T-helper 1 cell treated with Interleukin-12 subunit alpha and Interleukin-12 subunit beta and Interleukin-4 antibody, amounts not matched to agents 30 μg/mL and 1 μg/mL, for 36 hours (primary cell): Measurements from ENCODE around the gene SIT1.

Source experiments
- H3K27ac Mint-ChIP-seq: one replicate; pipeline ENCODE4 v1.8.0; 2021; ENCODE audit warnings: mild to moderate bottlenecking, mixed read lengths
- H3K27me3 Mint-ChIP-seq: one replicate; pipeline ENCODE4 v1.8.0; 2021; ENCODE audit warnings: low read depth, mixed read lengths
- H3K36me3 Mint-ChIP-seq: one replicate; pipeline ENCODE4 v1.8.0; 2021; ENCODE audit warnings: low read depth, mixed read lengths
- H3K4me1 Mint-ChIP-seq: one replicate; pipeline ENCODE4 v1.8.0; 2021; ENCODE audit warnings: low read depth, mixed read lengths
- H3K4me3 Mint-ChIP-seq: one replicate; pipeline ENCODE4 v1.8.0; 2021; ENCODE audit warnings: mild to moderate bottlenecking, moderate library complexity, mixed read lengths
- H3K9me3 Mint-ChIP-seq: one replicate; pipeline ENCODE4 v1.8.0; 2021; ENCODE audit warnings: mixed read lengths

The SIT1 gene, protein sequence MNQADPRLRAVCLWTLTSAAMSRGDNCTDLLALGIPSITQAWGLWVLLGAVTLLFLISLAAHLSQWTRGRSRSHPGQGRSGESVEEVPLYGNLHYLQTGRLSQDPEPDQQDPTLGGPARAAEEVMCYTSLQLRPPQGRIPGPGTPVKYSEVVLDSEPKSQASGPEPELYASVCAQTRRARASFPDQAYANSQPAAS

DNA sequence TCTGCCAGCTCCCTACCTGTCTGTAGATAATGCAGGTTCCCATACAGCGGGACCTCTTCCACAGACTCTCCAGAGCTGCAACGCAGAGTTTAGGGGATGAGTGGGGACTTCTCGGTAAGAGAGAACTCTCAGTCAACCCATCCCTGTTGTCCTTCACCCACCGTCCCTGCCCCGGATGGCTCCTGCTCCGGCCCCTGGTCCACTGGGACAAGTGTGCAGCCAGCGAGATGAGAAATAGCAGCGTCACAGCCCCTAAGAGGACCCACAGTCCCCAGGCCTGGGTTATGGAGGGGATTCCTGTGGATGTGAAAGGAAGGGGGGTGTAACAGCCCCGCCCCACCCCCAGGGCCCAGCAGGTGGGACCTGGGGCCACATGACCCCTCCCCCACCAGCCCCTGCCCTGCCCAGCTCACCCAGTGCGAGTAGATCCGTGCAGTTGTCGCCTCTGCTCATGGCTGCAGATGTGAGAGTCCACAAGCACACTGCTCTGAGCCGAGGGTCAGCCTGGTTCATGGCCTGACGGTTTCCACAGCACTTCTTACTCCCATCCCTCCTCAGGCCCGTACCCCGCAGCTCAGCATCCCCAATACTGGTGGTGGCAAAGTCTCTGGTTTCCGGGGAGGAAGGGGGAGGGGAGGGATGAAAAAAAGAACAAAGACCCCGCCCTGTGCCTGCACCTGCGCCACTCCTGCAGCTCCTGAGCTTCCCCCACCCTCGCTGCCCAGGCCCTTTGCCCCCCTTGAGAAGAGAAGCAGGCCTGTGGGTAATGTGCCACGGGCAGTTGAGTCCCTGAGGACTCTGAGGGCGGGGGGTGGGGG, at the start of gene SIT1:
TSS of gene SIT1 (minus strand) at position 591 of the 818 bp plus-strand sequence. CDS start at position 513, 78 bp downstream.
- H3K27me3 Mint-ChIP-seq = no peaks in the 10 kb centered on the region
- no peaks in the 10 kb centered on the region for H3K9me3 Mint-ChIP-seq
- peak within 1 kb of the TSS; percentile 99 for H3K27ac Mint-ChIP-seq
- peaks cover 24% of the 10 kb centered on the region for H3K36me3 Mint-ChIP-seq
- H3K4me1 Mint-ChIP-seq = peaks cover 45% of the 10 kb centered on the region
- peak within 1 kb of the TSS; percentile 99 for H3K4me3 Mint-ChIP-seq

DNA sequence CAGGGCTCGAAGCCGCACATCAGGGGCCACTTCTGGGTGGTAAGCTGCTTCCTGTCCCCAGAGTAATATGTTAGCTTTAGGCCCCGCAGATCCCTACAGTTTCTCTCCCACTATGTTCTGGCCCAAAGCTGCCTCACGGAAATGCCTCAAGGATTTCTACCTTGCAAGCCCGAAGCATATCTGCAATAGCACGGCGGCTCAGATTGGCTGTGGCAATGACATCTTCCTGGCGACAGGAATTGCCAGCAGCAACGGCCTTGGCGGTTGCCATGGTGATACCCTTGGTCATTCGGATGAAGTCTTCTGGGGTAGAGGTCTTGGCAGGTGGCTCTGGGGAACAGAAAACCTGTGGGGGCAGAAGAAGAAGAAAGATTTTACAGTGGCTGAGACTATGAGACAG, 49.3 kb upstream of the SIT1 start:
- H3K4me3 Mint-ChIP-seq = no peak overlapping the region
- H3K27me3 Mint-ChIP-seq = no peaks in the 10 kb centered on the region
- peaks cover 39% of the 10 kb centered on the region for H3K36me3 Mint-ChIP-seq
- no peaks in the 10 kb centered on the region for H3K9me3 Mint-ChIP-seq
- H3K4me1 Mint-ChIP-seq = peaks cover 2% of the 10 kb centered on the region
- no peak overlapping the region for H3K27ac Mint-ChIP-seq

DNA sequence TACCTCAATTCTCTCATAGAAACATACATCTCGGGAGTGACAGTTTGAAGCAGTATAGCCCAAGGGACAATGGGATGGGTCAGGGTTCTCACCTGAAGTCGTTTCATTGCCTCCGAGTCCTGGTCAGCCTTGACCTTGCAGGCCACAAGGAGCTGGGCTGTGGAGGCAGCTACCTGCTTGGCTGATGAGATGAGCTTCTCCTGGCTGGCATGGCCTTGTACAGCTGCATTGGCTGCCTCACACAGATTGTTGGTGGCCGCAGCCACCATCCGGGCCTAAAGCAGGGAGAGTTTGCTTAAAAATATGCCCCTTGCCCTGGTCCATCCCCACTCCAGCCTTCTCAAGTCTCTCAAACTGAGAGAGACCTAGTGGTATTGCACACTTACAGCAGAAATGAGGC, 47.5 kb upstream of the SIT1 start:
- no peaks in the 10 kb centered on the region for H3K9me3 Mint-ChIP-seq
- peaks cover 31% of the 10 kb centered on the region for H3K36me3 Mint-ChIP-seq
- no peak overlapping the region for H3K27ac Mint-ChIP-seq
- no peaks in the 10 kb centered on the region for H3K27me3 Mint-ChIP-seq
- H3K4me1 Mint-ChIP-seq = peaks cover 2% of the 10 kb centered on the region
- no peak overlapping the region for H3K4me3 Mint-ChIP-seq

DNA sequence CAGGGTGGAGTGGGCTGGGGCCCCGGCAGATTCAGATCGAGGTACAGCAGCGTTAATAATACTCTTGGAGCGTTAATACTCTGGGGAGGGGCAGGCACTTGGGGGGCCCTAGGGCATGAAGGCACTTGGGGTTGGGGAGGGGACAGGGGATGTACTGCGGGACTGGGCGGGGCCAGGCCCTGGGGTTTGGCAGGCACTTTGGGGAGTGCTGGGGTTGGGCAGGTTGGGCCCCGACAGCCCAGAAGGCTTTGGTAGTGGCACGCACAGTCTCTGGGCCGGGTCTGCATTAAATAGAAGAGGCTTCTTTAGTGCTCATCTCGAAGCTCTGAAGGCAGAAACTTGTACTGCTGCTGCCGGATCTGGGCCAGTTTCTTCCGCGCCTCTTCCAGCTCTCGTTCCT, 46.8 kb upstream of the SIT1 start:
- H3K4me3 Mint-ChIP-seq = no peak overlapping the region
- H3K27ac Mint-ChIP-seq = no peak overlapping the region
- peaks cover 24% of the 10 kb centered on the region for H3K36me3 Mint-ChIP-seq
- H3K4me1 Mint-ChIP-seq = peaks cover 2% of the 10 kb centered on the region
- H3K9me3 Mint-ChIP-seq = no peaks in the 10 kb centered on the region
- no peaks in the 10 kb centered on the region for H3K27me3 Mint-ChIP-seq

DNA sequence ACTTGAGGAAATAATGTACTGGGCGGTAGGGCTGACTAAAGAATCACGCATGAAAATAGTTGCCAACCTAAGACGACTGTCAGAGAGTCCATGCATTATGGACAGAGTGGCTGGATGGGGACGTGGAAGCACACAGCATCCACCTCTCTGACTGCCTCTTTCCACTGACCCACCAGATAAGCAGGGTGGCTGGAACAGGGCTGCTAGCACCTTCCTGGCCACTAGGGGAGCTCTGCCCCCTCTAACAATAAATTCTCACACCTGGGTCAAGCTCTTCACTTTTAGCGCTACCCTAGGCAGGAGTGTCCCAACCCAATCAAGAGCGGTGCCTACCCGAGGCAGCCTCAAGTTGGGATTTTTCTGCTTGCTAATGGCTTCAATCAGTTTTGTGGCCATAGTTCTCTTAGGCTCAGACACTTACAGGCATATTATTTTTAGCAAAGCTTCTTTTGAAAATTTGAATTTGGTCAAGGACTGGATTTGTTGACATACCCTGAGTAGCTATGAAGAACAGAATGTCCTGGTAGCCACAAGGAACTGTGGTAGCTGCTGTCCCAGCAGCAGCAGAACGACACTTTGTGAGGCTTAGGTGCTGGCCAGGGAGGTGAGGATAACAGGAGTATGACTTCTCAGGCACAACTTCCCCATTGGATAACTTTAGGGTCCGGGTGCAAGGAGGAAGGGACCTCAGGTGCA, 45.9 kb upstream of the SIT1 start:
- Mint-ChIP-seq H3K36me3 (peaks cover 24% of the 10 kb centered on the region), H3K4me3 (no peak overlapping the region), H3K9me3 (no peaks in the 10 kb centered on the region), H3K27ac (no peak overlapping the region), H3K4me1 (peaks cover 2% of the 10 kb centered on the region), H3K27me3 (no peaks in the 10 kb centered on the region)

DNA sequence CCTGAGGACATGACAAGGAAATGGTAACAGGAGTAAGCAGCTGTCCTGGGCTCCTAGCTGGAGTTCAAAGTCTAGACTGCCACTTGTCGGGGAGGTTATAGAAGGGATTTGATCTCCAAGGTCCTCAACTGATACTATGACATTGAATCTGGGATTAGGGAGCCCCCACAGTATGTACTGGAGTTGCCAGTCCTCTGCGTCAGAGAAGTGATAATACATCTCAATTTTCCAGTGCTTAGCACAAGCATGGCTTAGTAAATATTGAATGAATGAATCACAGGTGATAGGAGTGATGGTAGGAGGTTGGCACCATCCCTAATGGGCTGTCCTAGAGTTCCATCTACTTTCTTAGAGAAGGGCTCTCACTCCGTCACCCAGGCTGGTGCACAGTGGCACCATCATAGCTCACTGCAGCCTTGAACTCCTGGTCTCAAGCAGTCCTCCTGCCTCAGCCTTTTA, 45.2 kb upstream of the SIT1 start:
- no peak overlapping the region for H3K4me3 Mint-ChIP-seq
- H3K27me3 Mint-ChIP-seq = no peaks in the 10 kb centered on the region
- no peak overlapping the region for H3K27ac Mint-ChIP-seq
- H3K36me3 Mint-ChIP-seq = peaks cover 24% of the 10 kb centered on the region
- no peaks in the 10 kb centered on the region for H3K9me3 Mint-ChIP-seq
- H3K4me1 Mint-ChIP-seq = peaks cover 7% of the 10 kb centered on the region

DNA sequence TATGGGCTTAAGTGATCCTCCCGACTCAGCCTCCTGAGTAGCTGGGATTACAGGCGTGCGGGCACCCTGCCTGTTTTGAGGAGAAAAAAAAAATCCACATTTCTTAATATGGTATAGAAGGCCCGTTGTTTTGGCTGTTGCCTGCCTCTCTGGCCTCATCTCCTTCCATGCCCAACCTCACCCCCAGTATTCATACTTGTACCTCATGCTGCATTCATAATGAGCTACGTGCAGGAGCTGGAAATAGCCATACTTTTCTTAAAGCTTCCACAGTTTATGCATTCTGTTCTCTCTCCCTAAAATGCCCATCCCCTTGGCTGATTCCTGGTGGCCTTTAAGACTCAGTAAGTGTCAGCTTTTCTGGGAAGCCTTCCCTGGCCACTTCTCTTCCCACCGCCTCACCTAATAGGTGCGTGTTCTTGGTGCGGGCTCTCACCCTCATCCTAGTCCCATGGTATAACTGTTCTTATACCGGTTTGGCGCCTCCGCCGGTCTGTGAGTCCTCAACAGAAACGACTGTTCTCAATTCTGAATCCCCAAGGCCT, 41.1 kb upstream of the SIT1 start:
- Mint-ChIP-seq H3K27ac (peak overlapping the region; percentile 12), H3K9me3 (no peaks in the 10 kb centered on the region), H3K27me3 (no peaks in the 10 kb centered on the region), H3K4me1 (peaks cover 18% of the 10 kb centered on the region), H3K36me3 (peaks cover 7% of the 10 kb centered on the region), H3K4me3 (peak overlapping the region; percentile 79)

DNA sequence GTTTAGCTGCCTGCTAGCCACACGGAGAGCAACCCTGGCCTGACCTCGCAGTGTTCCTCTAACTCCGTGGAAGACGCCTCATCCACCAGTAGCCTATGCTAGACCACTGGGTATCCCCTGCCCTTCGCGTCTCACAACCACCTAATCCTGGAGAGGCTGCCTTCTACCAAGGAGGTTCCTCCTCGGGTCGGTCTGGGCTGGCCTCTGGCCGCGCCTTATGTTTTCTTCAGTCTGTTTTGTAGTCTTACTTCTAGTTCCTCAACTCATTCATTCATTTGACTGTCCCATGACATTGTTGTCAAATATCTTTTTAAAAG, 40.6 kb upstream of the SIT1 start:
- Mint-ChIP-seq H3K27ac (no peak overlapping the region), H3K4me1 (peaks cover 16% of the 10 kb centered on the region), H3K4me3 (peak overlapping the region; percentile 79), H3K27me3 (no peaks in the 10 kb centered on the region), H3K36me3 (peaks cover 2% of the 10 kb centered on the region), H3K9me3 (no peaks in the 10 kb centered on the region)

DNA sequence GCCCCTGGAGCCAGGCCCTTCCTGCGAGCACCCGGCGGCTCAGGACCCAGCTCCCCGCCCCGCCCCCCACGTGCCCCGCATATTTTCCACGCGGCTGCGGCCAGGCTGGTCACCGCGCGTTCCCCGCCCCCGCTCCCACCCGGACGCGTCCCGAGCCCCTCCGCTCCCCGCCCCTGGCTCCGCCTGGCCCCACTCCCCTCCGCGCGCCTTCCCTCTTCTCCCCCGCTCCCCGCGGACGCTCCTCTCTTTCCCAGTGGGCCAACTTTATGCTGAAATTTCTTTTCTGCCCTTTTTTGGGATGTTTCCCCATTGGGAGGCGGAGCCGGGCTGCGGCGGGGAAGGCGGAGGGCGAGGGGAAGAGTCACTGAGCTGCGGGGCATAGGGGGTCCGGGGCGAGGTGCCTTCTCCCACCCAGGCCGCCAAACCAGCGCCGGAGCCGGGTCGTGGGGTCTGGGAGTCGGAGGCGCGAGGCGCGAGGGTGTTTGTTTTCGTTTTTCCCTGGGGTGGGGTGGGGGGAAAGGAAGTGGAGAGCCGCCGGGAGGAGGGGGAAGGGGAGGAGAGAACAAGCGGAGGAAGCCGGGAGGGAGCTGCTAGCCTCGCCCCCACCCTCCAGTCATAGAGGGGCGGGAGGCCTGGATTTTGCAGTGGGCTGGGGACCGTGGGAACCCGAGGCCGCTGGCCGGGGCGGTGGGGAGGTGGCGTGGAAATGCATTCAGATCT, 40.0 kb upstream of the SIT1 start:
- Mint-ChIP-seq H3K27ac (peak overlapping the region; percentile 41), H3K36me3 (no peaks in the 10 kb centered on the region), H3K27me3 (no peaks in the 10 kb centered on the region), H3K9me3 (no peaks in the 10 kb centered on the region), H3K4me3 (peak overlapping the region; percentile 79), H3K4me1 (peaks cover 16% of the 10 kb centered on the region)

DNA sequence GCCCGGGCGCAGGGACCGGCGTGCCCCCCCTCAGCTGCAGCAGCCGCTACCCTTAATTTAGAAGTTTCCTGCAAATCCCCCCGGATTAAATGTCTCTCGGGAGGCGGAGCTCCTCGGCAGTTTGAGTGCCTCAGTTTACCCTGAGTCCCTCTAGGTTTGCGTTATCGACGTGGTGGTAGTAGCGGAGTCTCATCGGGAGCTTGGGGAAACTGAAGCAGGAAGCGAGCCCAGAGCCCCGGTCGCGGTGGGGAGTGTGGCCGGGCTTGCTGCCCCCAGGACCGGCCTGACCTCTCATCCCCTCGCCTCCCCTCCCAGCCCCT, 39.5 kb upstream of the SIT1 start:
- Mint-ChIP-seq H3K36me3 (no peaks in the 10 kb centered on the region), H3K27me3 (no peaks in the 10 kb centered on the region), H3K9me3 (no peaks in the 10 kb centered on the region)

DNA sequence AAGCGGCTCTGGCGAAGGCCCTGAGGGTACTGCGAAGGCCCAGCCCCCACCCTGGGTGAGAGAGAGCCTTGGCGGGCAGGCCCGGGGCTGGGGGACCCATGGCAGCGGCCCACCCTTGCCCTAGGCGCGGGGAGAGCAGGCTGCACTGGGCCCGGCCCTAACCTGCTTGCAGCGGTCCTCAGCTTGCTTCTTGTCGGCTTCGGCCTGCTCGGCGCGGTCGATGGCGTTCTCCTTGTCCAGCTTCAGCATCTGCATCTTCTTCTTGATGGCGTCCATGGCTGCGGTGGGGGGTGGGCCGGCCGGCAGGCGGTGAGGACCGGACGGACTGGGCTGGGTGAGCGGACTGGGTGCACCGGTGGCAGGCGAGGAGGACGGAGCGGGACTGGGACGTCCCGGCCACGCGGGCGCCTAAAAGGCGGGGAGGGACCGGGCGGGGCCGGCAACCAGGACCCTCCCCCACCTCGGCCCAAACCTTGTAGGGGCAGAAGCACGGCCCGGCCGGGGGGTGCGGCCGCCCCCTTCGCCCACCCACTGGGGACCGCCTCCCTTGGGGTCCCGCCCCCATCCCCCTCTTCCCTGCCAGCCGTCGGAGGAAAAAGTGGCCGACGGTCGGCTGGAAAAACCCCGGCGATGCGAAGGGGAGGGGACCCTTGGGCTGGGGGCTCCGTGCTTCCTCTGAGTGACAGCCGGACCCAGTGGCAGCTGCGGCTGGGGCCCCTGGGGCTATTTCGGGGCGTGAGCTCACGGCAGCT, 39.0 kb upstream of the SIT1 start, which contains the start of gene TPM2:
TSS of gene TPM2 (minus strand) at position 384 of the 752 bp plus-strand sequence. CDS start at position 276, 108 bp downstream.
- H3K9me3 Mint-ChIP-seq = no peaks in the 10 kb centered on the region
- peak within 1 kb of the TSS; percentile 55 for H3K27ac Mint-ChIP-seq
- H3K4me3 Mint-ChIP-seq = peak within 1 kb of the TSS; percentile 81
- H3K27me3 Mint-ChIP-seq = no peaks in the 10 kb centered on the region
- H3K4me1 Mint-ChIP-seq = peaks cover 16% of the 10 kb centered on the region
- H3K36me3 Mint-ChIP-seq = no peaks in the 10 kb centered on the region

More for the DNA sequence above, 39.5 kb upstream of the SIT1 start:
- Mint-ChIP-seq H3K27ac (no peak overlapping the region), H3K4me3 (peak overlapping the region; percentile 69), H3K4me1 (peaks cover 16% of the 10 kb centered on the region)

DNA sequence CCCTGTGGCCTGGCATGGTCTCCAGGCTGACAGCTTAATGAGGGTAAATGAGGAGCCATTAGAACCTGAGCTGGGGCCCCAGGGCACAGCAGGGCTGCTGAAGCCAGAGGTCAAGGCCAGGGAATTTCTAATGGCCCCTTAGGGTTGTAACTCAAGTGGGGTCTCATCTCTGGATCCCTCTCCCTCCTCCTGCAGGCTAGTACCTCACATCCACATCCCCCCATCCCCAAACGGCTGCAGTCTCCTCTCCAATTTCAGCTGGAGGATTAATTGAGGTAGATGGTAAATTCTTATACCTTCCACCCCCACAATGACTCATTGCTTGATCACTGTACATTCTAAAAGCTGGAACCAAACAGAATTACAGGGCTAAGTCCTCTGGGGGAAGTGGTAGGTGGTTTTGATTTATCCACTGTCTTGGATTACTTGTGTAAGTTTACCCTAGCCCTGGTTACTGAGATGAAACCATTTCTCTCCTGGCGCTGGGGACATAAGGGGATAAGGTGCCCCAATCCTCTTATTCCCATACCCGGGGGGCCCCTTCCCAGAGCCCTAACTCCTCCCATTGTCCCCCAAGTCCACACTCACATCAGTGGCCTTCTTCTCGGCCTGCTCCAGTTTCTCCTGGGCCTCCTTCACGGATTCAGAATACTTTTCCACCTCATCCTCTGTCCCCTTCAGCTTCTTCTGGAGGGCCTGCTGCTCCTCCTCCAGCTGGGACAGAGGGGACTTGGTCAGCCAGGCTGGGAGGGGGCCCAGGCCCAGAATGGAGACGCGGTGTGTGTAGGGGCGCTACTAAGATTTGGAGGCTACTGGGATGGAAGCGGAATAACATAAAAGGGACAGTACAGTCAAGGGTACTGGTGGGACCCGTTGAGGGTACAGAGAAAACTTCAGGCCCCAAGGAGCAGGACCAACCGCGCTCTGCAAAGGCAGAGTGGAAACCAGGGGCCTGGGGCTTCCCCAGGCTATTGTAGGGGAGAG, 38.1 kb upstream of the SIT1 start:
- no peaks in the 10 kb centered on the region for H3K9me3 Mint-ChIP-seq
- peak overlapping the region; percentile 55 for H3K27ac Mint-ChIP-seq
- H3K36me3 Mint-ChIP-seq = no peaks in the 10 kb centered on the region
- peaks cover 16% of the 10 kb centered on the region for H3K4me1 Mint-ChIP-seq
- H3K4me3 Mint-ChIP-seq = peak overlapping the region; percentile 81
- H3K27me3 Mint-ChIP-seq = no peaks in the 10 kb centered on the region
